Measurements from ENCODE around the gene CNTNAP5.
A peak's percentile ranks its signal among the peaks of the same experiment; 100 is the strongest.

The CNTNAP5 gene

DNA sequence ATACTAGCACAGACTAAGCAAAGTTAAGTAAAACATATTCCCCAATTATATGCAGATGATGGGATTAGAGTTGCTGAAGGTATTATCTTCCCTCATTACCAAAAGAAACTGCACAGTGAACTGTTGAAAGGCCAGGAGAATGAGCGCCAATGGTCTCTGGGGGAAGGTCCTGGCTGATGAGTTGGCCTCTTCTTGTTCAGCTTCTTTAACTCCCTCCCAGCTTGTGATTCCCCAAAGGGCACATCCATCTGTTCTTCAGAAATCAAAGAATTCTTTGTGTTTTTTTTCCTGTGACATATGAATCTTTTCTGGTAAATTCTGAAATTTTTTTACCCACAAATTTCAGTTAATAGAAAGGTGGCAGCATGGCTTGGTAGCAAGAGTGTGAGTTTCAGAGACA lies 667.6 kb downstream of the CNTNAP5 start:
- no peak overlapping the region for H4K12ac ChIP-seq (ENCODE audit: low read depth, low read length)
- no peaks in the 10 kb centered on the region for H3K27me3 ChIP-seq (ENCODE audit: insufficient read depth, low read length)
- H2BK5ac ChIP-seq (ENCODE audit: low read depth, low read length, poor library complexity) = no peak overlapping the region
- no peak overlapping the region for H2BK120ac ChIP-seq (ENCODE audit: insufficient read depth, low read length, poor library complexity)
- H3K18ac ChIP-seq (ENCODE audit: low read length) = no peak overlapping the region
- H3K4me1 ChIP-seq (ENCODE audit: control insufficient read depth in 1 of 2, insufficient read depth in 2 of 2, low read length in 2 of 2) = no peaks in the 10 kb centered on the region
- no peak overlapping the region for H4K91ac ChIP-seq (ENCODE audit: low read depth, low read length)
- H3K14ac ChIP-seq (ENCODE audit: low read length) = no peak overlapping the region
- DNase-seq = no peak
- no peak overlapping the region for H2AK5ac ChIP-seq (ENCODE audit: low read length)
- H3K79me2 ChIP-seq (ENCODE audit: control insufficient read depth, insufficient read depth, low read length, poor library complexity) = no peaks in the 10 kb centered on the region
- H2BK12ac ChIP-seq (ENCODE audit: low read length) = no peak overlapping the region
- H3K23ac ChIP-seq (ENCODE audit: low read length) = no peak overlapping the region
- no peak overlapping the region for H2AFZ ChIP-seq (ENCODE audit: insufficient read depth, low read length, poor library complexity)
- no peak overlapping the region for H3K4me3 ChIP-seq (ENCODE audit: low read depth, low read length)
- no peaks in the 10 kb centered on the region for H3K9me3 ChIP-seq (ENCODE audit: insufficient read depth, low read depth, low read length)
- H3K4me2 ChIP-seq (ENCODE audit: low read length) = no peak overlapping the region
- H3K4ac ChIP-seq (ENCODE audit: low read depth, low read length) = no peak overlapping the region
- H3K36me3 ChIP-seq (ENCODE audit: control insufficient read depth in 1 of 2, insufficient read depth in 2 of 2, low read length in 2 of 2) = no peaks in the 10 kb centered on the region
- no peak overlapping the region for H3K27ac ChIP-seq (ENCODE audit: low read depth, low read length)
- no CpG with 5 or more reads among the region's 1 CpG for WGBS (ENCODE audit: extremely low coverage, insufficient coverage, insufficient read length)
- no peaks in the 10 kb centered on the region for H3K79me1 ChIP-seq (ENCODE audit: low read length)
- no peak overlapping the region for H3K9ac ChIP-seq (ENCODE audit: low read length)
- no peak overlapping the region for H4K8ac ChIP-seq (ENCODE audit: low read depth, low read length)

- no peak overlapping the region for H3K4me3 ChIP-seq (ENCODE audit: low read depth, low read length)
- no peak overlapping the region for H2AFZ ChIP-seq (ENCODE audit: insufficient read depth, low read length, poor library complexity)
- no peak overlapping the region for H3K18ac ChIP-seq (ENCODE audit: low read length)
- H3K79me2 ChIP-seq (ENCODE audit: control insufficient read depth, insufficient read depth, low read length, poor library complexity) = no peaks in the 10 kb centered on the region
- H3K9ac ChIP-seq (ENCODE audit: low read length) = no peak overlapping the region
- no peak overlapping the region for H2AK5ac ChIP-seq (ENCODE audit: low read length)
- WGBS (ENCODE audit: extremely low coverage, insufficient coverage, insufficient read length) = no CpG with 5 or more reads among the region's 1 CpG
- no peak overlapping the region for H2BK5ac ChIP-seq (ENCODE audit: low read depth, low read length, poor library complexity)
- no peak overlapping the region for H4K91ac ChIP-seq (ENCODE audit: low read depth, low read length)
- H3K23ac ChIP-seq (ENCODE audit: low read length) = no peak overlapping the region
- H3K36me3 ChIP-seq (ENCODE audit: control insufficient read depth in 1 of 2, insufficient read depth in 2 of 2, low read length in 2 of 2) = no peaks in the 10 kb centered on the region
- no peaks in the 10 kb centered on the region for H3K4me1 ChIP-seq (ENCODE audit: control insufficient read depth in 1 of 2, insufficient read depth in 2 of 2, low read length in 2 of 2)
- H3K14ac ChIP-seq (ENCODE audit: low read length) = no peak overlapping the region
- H3K27ac ChIP-seq (ENCODE audit: low read depth, low read length) = no peak overlapping the region
- no peak overlapping the region for H2BK120ac ChIP-seq (ENCODE audit: insufficient read depth, low read length, poor library complexity)
- no peaks in the 10 kb centered on the region for H3K27me3 ChIP-seq (ENCODE audit: insufficient read depth, low read length)
- no peaks in the 10 kb centered on the region for H3K79me1 ChIP-seq (ENCODE audit: low read length)
- no peak overlapping the region for H3K4ac ChIP-seq (ENCODE audit: low read depth, low read length)
- no peaks in the 10 kb centered on the region for H3K9me3 ChIP-seq (ENCODE audit: insufficient read depth, low read depth, low read length)
- no peak overlapping the region for H2BK12ac ChIP-seq (ENCODE audit: low read length)
- H3K4me2 ChIP-seq (ENCODE audit: low read length) = no peak overlapping the region
- no peak for DNase-seq
- no peak overlapping the region for H4K8ac ChIP-seq (ENCODE audit: low read depth, low read length)
- H4K12ac ChIP-seq (ENCODE audit: low read depth, low read length) = no peak overlapping the region
Observed at GRCh38 chr2:124693156-124693555, 668.1 kb downstream of the CNTNAP5 start.

DNA sequence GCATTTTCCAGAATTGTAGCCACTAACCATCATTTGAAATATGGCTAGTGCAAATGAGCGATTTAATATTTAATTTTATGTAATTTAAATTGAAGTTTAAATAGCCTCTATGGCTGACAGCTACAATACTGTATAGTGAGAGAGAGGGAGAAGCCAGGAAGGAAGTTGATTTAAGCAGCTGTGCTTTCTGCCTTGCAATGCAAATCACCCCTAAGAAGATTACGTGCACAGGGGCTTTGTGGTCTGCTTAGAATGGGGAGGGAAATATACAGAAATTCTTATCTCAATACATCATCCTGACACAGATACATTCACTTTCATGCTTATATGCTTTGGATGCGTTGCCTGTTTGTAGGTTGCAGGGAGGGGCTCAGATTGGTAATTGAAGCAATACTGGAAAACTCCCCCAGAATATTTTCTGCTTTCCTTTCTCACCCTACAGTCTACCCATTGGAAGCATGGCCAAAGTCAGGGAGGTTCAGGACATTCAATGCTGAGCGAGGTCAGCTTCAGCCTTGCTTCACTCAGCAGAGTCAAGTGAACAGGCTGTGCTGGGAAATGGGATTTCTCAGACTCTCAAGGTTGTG lies 674.0 kb downstream of the CNTNAP5 start:
- Histone ChIP-seq H2BK12ac (ENCODE audit: low read length) (no peak overlapping the region), H3K27me3 (ENCODE audit: insufficient read depth, low read length) (no peaks in the 10 kb centered on the region), H2AFZ (ENCODE audit: insufficient read depth, low read length, poor library complexity) (no peak overlapping the region), H3K23ac (ENCODE audit: low read length) (no peak overlapping the region), H3K4me3 (ENCODE audit: low read depth, low read length) (no peak overlapping the region), H2BK5ac (ENCODE audit: low read depth, low read length, poor library complexity) (no peak overlapping the region), H3K4ac (ENCODE audit: low read depth, low read length) (no peak overlapping the region), H3K9me3 (ENCODE audit: insufficient read depth, low read depth, low read length) (no peaks in the 10 kb centered on the region), H3K18ac (ENCODE audit: low read length) (no peak overlapping the region), H4K8ac (ENCODE audit: low read depth, low read length) (no peak overlapping the region), H3K27ac (ENCODE audit: low read depth, low read length) (no peak overlapping the region), H2BK120ac (ENCODE audit: insufficient read depth, low read length, poor library complexity) (no peak overlapping the region), H4K91ac (ENCODE audit: low read depth, low read length) (no peak overlapping the region), H3K4me2 (ENCODE audit: low read length) (no peak overlapping the region), H3K36me3 (ENCODE audit: control insufficient read depth in 1 of 2, insufficient read depth in 2 of 2, low read length in 2 of 2) (no peaks in the 10 kb centered on the region), H3K79me2 (ENCODE audit: control insufficient read depth, insufficient read depth, low read length, poor library complexity) (no peaks in the 10 kb centered on the region), H2AK5ac (ENCODE audit: low read length) (no peak overlapping the region), H3K79me1 (ENCODE audit: low read length) (no peaks in the 10 kb centered on the region), H3K9ac (ENCODE audit: low read length) (peak overlapping the region; percentile 46), H4K12ac (ENCODE audit: low read depth, low read length) (no peak overlapping the region), H3K4me1 (ENCODE audit: control insufficient read depth in 1 of 2, insufficient read depth in 2 of 2, low read length in 2 of 2) (no peaks in the 10 kb centered on the region), H3K14ac (ENCODE audit: low read length) (no peak overlapping the region)
- WGBS (ENCODE audit: extremely low coverage, insufficient coverage, insufficient read length) = no CpG with 5 or more reads among the region's 4 CpGs
- DNase-seq = no peak

DNA sequence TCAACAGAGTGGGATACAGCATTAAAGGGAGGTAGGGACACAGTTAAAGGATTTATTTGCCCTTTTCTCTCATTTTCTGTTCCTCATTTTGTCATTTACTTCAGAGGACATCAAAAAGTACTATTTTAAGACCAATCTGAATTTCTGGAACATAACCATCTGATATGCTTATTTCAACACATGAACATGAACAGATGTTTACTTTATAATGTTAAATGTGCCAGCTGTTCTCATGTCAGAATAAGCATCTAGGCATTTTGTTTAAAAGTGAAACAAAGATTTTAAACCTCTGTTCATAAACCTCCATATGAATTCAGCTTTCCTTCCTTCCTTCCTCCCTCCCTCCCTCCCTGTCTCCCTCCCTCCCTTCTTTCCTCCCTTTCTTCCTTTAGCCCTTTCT lies 677.7 kb downstream of the CNTNAP5 start:
- Histone ChIP-seq H3K27ac (ENCODE audit: low read depth, low read length) (no peak overlapping the region), H3K4ac (ENCODE audit: low read depth, low read length) (no peak overlapping the region), H2AFZ (ENCODE audit: insufficient read depth, low read length, poor library complexity) (no peak overlapping the region), H3K36me3 (ENCODE audit: control insufficient read depth in 1 of 2, insufficient read depth in 2 of 2, low read length in 2 of 2) (no peaks in the 10 kb centered on the region), H3K79me2 (ENCODE audit: control insufficient read depth, insufficient read depth, low read length, poor library complexity) (no peaks in the 10 kb centered on the region), H4K91ac (ENCODE audit: low read depth, low read length) (no peak overlapping the region), H2AK5ac (ENCODE audit: low read length) (no peak overlapping the region), H4K8ac (ENCODE audit: low read depth, low read length) (no peak overlapping the region), H3K27me3 (ENCODE audit: insufficient read depth, low read length) (no peaks in the 10 kb centered on the region), H3K9ac (ENCODE audit: low read length) (no peak overlapping the region), H3K18ac (ENCODE audit: low read length) (no peak overlapping the region), H3K4me3 (ENCODE audit: low read depth, low read length) (no peak overlapping the region), H2BK12ac (ENCODE audit: low read length) (no peak overlapping the region), H3K4me2 (ENCODE audit: low read length) (no peak overlapping the region), H3K9me3 (ENCODE audit: insufficient read depth, low read depth, low read length) (no peaks in the 10 kb centered on the region), H3K4me1 (ENCODE audit: control insufficient read depth in 1 of 2, insufficient read depth in 2 of 2, low read length in 2 of 2) (no peaks in the 10 kb centered on the region), H4K12ac (ENCODE audit: low read depth, low read length) (no peak overlapping the region), H2BK5ac (ENCODE audit: low read depth, low read length, poor library complexity) (no peak overlapping the region), H3K79me1 (ENCODE audit: low read length) (no peaks in the 10 kb centered on the region), H3K14ac (ENCODE audit: low read length) (no peak overlapping the region), H2BK120ac (ENCODE audit: insufficient read depth, low read length, poor library complexity) (no peak overlapping the region), H3K23ac (ENCODE audit: low read length) (no peak overlapping the region)
- no peak for DNase-seq
